ENCODE data around the gene ABCG1. TPM values are rescaled to one million over a fixed set of nuclear protein-coding genes. Genes with fewer than 3 reads are reported as not detected.
A peak's percentile ranks its signal among the peaks of the same experiment; 100 is the strongest.

Gene ABCG1
- total and polyA plus RNA-seq, 2 experiments from 2014 or later: 1.3 to 4.4 TPM

DNA sequence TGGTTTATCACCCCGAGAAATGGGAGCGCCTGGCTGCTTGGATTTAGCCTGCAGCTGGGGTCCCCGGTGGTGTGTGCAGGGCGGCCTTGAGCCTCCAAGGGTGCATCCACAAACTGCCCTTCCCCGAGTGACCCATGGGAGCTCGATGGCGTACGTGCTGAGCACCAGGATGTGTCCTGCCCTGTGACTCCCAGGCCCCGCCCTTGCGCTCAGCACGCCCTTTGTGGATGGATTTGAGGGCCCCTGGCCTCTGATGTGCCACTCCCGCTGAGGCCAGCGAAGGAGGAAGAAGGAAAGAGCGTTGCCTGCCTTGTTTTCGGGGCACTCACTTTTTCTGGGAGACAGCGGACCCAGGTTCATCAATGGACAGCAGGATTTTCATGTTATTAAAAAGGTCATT lies 98.0 kb downstream of the ABCG1 start:
- H3K27me3 Mint-ChIP-seq (ENCODE audit: insufficient read depth, low read depth, poor library complexity): peaks cover 12% of the 10 kb centered on the region
- TF ChIP-seq EZH2 (IDR thresholded peaks at IDR 0.05; ENCODE audit: low read depth, unreplicated experiment): no peak

DNA sequence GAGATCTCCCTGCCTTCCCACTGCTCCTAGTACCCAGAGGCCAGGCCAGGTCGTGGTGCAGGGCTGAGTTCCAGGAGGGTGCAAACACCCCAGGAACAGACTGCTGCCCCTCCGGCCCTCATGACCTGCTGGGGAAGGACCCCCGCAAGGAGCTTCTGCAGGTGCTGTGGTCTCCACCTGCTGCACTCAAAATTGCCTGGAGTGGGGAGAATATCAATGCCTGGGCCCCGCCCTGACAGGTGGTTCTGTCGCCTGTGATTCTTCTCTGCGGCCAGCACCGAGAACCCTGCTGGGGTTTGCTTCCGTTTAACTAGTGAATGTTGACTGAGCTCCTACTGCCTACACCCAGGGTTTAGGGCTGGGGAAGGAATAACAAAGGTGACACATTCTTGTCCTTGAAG lies 98.4 kb downstream of the ABCG1 start:
- Mint-ChIP-seq H3K4me3 (no peak overlapping the region), H3K9me3 (no peaks in the 10 kb centered on the region), H3K36me3 (ENCODE audit: low read depth) (no peaks in the 10 kb centered on the region), H3K27me3 (ENCODE audit: insufficient read depth, low read depth, poor library complexity) (peaks cover 11% of the 10 kb centered on the region), H3K27ac (no peak overlapping the region), H3K4me1 (peaks cover 42% of the 10 kb centered on the region)
- Histone ChIP-seq H4K20me1 (replicated peaks; ENCODE audit: insufficient read depth) (no peaks in the 10 kb centered on the region), H3K27me3 (ENCODE audit: insufficient read depth) (no peaks in the 10 kb centered on the region), H3K4me3 (no peak overlapping the region), H3K36me3 (ENCODE audit: insufficient read depth) (no peaks in the 10 kb centered on the region), H3F3A (replicated peaks; ENCODE audit: low read depth) (no peaks in the 10 kb centered on the region), H3K79me2 (replicated peaks; ENCODE audit: insufficient read depth) (no peaks in the 10 kb centered on the region), H2AFZ (no peak overlapping the region), H3K4me2 (no peak overlapping the region), H3K4me1 (ENCODE audit: insufficient read depth) (peaks cover 11% of the 10 kb centered on the region; the same call in 1 of the 2 replicates), H3K9me2 (ENCODE audit: insufficient read depth) (no peaks in the 10 kb centered on the region), H3K27ac (ENCODE audit: low read depth) (no peak overlapping the region)
- DNase-seq (ENCODE audit: low spot score): no peak
- ATAC-seq: peak; percentile 22; the same call in 2 of the 3 replicates
- TF ChIP-seq ZNF331 (CRISPR knock-in tag; IDR thresholded peaks at IDR 0.05; ENCODE audit: low read depth) (no peak), ZNF462 (CRISPR knock-in tag; IDR thresholded peaks at IDR 0.05) (no peak), EZH2 (IDR thresholded peaks at IDR 0.05; ENCODE audit: low read depth, unreplicated experiment) (no peak)

More for the DNA sequence above, 98.0 kb downstream of the ABCG1 start:
- H3K4me1 ChIP-seq (ENCODE audit: insufficient read depth): peaks cover 11% of the 10 kb centered on the region; the same call in 1 of the 2 replicates
- Mint-ChIP-seq H3K9me3 (no peaks in the 10 kb centered on the region), H3K27ac (no peak overlapping the region), H3K36me3 (ENCODE audit: low read depth) (no peaks in the 10 kb centered on the region), H3K4me3 (no peak overlapping the region), H3K4me1 (peaks cover 43% of the 10 kb centered on the region)
- no peaks in the 10 kb centered on the region for H3F3A ChIP-seq (replicated peaks; ENCODE audit: low read depth)
- H3K27ac ChIP-seq (ENCODE audit: low read depth): no peak overlapping the region
- no peak for DNase-seq (ENCODE audit: low spot score)
- no peaks in the 10 kb centered on the region for H3K27me3 ChIP-seq (ENCODE audit: insufficient read depth)
- ATAC-seq: no peak
- no peaks in the 10 kb centered on the region for H3K9me2 ChIP-seq (ENCODE audit: insufficient read depth)
- H2AFZ ChIP-seq: no peak overlapping the region
- H3K4me3 ChIP-seq: no peak overlapping the region
- H3K4me2 ChIP-seq: no peak overlapping the region
- H3K36me3 ChIP-seq (ENCODE audit: insufficient read depth): no peaks in the 10 kb centered on the region
- H3K79me2 ChIP-seq (replicated peaks; ENCODE audit: insufficient read depth): no peaks in the 10 kb centered on the region
- H4K20me1 ChIP-seq (replicated peaks; ENCODE audit: insufficient read depth): no peaks in the 10 kb centered on the region

Data from GM23338 (cell line).